ENCODE results near the gene RPRD1B. TPM values are rescaled to one million over a fixed set of nuclear protein-coding genes. Genes with fewer than 3 reads are reported as not detected.

RPRD1B gene
- total and polyA plus RNA-seq, 2 of the 13 experiments (the other 11 are each of a cell fraction or from before 2014, with no cell fraction given), result 31.1 to 41.5 TPM

DNA sequence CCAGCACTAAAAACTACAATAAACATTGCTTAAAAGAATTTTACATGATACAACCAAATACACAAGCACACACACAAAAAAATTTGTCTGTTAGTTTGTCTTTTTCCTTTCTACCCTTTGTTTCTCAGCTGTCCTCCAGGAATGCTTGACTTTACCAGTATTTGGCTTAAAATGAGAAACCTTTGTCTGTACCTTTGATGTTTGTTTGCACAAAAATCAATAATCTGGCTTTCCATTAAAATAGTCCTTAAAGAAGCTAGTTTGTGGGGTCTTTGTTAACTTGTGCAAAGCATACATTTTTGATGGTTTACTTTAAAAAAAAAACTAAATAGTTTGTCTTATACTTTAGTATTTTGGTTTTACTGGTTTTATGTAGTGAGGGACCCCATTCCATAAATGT, 49.3 kb downstream of the RPRD1B start (continued):
- no peak for TF ChIP-seq REL (CRISPR knock-in tag; conservative IDR thresholded peaks at IDR 0.05)
- no peak for TF ChIP-seq ZNF672 (CRISPR knock-in tag; IDR thresholded peaks at IDR 0.05)
- TF ChIP-seq, protein P1, sequence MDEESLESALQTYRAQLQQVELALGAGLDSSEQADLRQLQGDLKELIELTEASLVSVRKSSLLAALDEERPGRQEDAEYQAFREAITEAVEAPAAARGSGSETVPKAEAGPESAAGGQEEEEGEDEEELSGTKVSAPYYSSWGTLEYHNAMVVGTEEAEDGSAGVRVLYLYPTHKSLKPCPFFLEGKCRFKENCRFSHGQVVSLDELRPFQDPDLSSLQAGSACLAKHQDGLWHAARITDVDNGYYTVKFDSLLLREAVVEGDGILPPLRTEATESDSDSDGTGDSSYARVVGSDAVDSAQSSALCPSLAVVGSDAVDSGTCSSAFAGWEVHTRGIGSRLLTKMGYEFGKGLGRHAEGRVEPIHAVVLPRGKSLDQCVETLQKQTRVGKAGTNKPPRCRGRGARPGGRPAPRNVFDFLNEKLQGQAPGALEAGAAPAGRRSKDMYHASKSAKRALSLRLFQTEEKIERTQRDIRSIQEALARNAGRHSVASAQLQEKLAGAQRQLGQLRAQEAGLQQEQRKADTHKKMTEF (CRISPR knock-in tag; IDR thresholded peaks at IDR 0.05), result peak; percentile 84; the same call in 1 of the 2 replicates
- no peak for TF ChIP-seq ZNF335 (CRISPR knock-in tag; IDR thresholded peaks at IDR 0.05)
- peak; percentile 68 for TF ChIP-seq CEBPG (CRISPR knock-in tag; IDR thresholded peaks at IDR 0.05)
- peak; percentile 46; the same call in 1 of the 2 replicates for TF ChIP-seq GATAD1 (CRISPR knock-in tag; IDR thresholded peaks at IDR 0.05)
- TF ChIP-seq SCMH1 (CRISPR knock-in tag; IDR thresholded peaks at IDR 0.05; ENCODE audit: borderline replicate concordance), result no peak
- peak; percentile 100 for TF ChIP-seq BCL6 (CRISPR knock-in tag; IDR thresholded peaks at IDR 0.05)
- TF ChIP-seq, protein P2, sequence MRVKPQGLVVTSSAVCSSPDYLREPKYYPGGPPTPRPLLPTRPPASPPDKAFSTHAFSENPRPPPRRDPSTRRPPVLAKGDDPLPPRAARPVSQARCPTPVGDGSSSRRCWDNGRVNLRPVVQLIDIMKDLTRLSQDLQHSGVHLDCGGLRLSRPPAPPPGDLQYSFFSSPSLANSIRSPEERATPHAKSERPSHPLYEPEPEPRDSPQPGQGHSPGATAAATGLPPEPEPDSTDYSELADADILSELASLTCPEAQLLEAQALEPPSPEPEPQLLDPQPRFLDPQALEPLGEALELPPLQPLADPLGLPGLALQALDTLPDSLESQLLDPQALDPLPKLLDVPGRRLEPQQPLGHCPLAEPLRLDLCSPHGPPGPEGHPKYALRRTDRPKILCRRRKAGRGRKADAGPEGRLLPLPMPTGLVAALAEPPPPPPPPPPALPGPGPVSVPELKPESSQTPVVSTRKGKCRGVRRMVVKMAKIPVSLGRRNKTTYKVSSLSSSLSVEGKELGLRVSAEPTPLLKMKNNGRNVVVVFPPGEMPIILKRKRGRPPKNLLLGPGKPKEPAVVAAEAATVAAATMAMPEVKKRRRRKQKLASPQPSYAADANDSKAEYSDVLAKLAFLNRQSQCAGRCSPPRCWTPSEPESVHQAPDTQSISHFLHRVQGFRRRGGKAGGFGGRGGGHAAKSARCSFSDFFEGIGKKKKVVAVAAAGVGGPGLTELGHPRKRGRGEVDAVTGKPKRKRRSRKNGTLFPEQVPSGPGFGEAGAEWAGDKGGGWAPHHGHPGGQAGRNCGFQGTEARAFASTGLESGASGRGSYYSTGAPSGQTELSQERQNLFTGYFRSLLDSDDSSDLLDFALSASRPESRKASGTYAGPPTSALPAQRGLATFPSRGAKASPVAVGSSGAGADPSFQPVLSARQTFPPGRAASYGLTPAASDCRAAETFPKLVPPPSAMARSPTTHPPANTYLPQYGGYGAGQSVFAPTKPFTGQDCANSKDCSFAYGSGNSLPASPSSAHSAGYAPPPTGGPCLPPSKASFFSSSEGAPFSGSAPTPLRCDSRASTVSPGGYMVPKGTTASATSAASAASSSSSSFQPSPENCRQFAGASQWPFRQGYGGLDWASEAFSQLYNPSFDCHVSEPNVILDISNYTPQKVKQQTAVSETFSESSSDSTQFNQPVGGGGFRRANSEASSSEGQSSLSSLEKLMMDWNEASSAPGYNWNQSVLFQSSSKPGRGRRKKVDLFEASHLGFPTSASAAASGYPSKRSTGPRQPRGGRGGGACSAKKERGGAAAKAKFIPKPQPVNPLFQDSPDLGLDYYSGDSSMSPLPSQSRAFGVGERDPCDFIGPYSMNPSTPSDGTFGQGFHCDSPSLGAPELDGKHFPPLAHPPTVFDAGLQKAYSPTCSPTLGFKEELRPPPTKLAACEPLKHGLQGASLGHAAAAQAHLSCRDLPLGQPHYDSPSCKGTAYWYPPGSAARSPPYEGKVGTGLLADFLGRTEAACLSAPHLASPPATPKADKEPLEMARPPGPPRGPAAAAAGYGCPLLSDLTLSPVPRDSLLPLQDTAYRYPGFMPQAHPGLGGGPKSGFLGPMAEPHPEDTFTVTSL (CRISPR knock-in tag; IDR thresholded peaks at IDR 0.05; ENCODE audit: borderline replicate concordance), result peak; percentile 94; the same call in 1 of the 2 replicates
- TF ChIP-seq ERF (CRISPR knock-in tag; IDR thresholded peaks at IDR 0.05), result peak; percentile 43; the same call in 1 of the 2 replicates
- peak; percentile 97 for TF ChIP-seq ISL2 (CRISPR knock-in tag; IDR thresholded peaks at IDR 0.05)
- 0 out of 2 replicates have a peak, but pooled peaks have one; percentile 39 for TF ChIP-seq HHEX (CRISPR knock-in tag; IDR thresholded peaks at IDR 0.05)
- peak; percentile 40; the same call in 1 of the 2 replicates for TF ChIP-seq HMG20B (CRISPR knock-in tag; conservative IDR thresholded peaks at IDR 0.05)
- TF ChIP-seq ZFP1 (CRISPR knock-in tag; IDR thresholded peaks at IDR 0.05), result 0 out of 2 replicates have a peak, but pooled peaks have one; percentile 85
- TF ChIP-seq ATAD3A (CRISPR knock-in tag; IDR thresholded peaks at IDR 0.05), result no peak
- no peak for TF ChIP-seq ZNF451 (CRISPR knock-in tag; IDR thresholded peaks at IDR 0.05)
- 0 out of 2 replicates have a peak, but pooled peaks have one; percentile 70 for TF ChIP-seq TOE1 (CRISPR knock-in tag; IDR thresholded peaks at IDR 0.05)
- TF ChIP-seq, protein P3, sequence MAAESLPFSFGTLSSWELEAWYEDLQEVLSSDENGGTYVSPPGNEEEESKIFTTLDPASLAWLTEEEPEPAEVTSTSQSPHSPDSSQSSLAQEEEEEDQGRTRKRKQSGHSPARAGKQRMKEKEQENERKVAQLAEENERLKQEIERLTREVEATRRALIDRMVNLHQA (CRISPR knock-in tag; IDR thresholded peaks at IDR 0.05), result 0 out of 2 replicates have a peak, but pooled peaks have one; percentile 55
- TF ChIP-seq, protein P4, sequence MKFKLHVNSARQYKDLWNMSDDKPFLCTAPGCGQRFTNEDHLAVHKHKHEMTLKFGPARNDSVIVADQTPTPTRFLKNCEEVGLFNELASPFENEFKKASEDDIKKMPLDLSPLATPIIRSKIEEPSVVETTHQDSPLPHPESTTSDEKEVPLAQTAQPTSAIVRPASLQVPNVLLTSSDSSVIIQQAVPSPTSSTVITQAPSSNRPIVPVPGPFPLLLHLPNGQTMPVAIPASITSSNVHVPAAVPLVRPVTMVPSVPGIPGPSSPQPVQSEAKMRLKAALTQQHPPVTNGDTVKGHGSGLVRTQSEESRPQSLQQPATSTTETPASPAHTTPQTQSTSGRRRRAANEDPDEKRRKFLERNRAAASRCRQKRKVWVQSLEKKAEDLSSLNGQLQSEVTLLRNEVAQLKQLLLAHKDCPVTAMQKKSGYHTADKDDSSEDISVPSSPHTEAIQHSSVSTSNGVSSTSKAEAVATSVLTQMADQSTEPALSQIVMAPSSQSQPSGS (CRISPR knock-in tag; IDR thresholded peaks at IDR 0.05), result peak; percentile 64; the same call in 1 of the 2 replicates
- no peak for TF ChIP-seq ZNF547 (CRISPR knock-in tag; IDR thresholded peaks at IDR 0.05)
- no peak for TF ChIP-seq ZFP62 (CRISPR knock-in tag; IDR thresholded peaks at IDR 0.05)
- TF ChIP-seq, protein P5, sequence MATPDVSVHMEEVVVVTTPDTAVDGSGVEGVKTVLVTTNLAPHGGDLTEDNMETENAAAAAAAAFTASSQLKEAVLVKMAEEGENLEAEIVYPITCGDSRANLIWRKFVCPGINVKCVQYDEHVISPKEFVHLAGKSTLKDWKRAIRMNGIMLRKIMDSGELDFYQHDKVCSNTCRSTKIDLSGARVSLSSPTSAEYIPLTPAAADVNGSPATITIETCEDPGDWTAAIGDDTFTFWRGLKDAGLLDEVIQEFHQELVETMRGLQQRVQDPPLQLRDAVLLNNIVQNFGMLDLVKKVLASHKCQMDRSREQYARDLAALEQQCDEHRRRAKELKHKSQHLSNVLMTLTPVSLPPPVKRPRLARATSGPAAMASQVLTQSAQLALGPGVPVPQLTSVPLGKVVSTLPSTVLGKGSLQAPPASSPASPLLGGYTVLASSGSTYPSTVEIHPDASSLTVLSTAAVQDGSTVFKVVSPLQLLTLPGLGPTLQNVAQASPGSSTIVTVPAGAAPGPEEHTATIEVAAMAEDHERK (CRISPR knock-in tag; IDR thresholded peaks at IDR 0.05; ENCODE audit: low read depth), result no peak
- TF ChIP-seq ZNF644 (CRISPR knock-in tag; IDR thresholded peaks at IDR 0.05; ENCODE audit: low read depth), result peak; percentile 53; the same call in 1 of the 2 replicates
